NCI-H1417 (cell line): ENCODE measurements around the gene CCDC93.

Experiments used
- DNase-seq, 3 experiments: peaks; one replicate each; lab custom pipeline; 2025; lab: John Stamatoyannopoulos, UW

The CCDC93 gene

GRCh38 chr2:117902933-117903332 is 110.9 kb downstream of the CCDC93 start:
- DNase-seq = no peak

- DNase-seq = no peak
Observed at GRCh38 chr2:117888897-117889296, 125.0 kb downstream of the CCDC93 start.

- no peak for DNase-seq
Observed at GRCh38 chr2:117885308-117885707, 128.6 kb downstream of the CCDC93 start.

- no peak for DNase-seq
Observed at GRCh38 chr2:117879003-117879402, 134.9 kb downstream of the CCDC93 start.

GRCh38 chr2:117875786-117876185 is 138.1 kb downstream of the CCDC93 start:
- DNase-seq = no peak
